ENCODE data around the gene TMEFF2. TPM values are rescaled to one million over a fixed set of nuclear protein-coding genes. Genes with fewer than 3 reads are reported as not detected.
A peak's percentile ranks its signal among the peaks of the same experiment; 100 is the strongest.

TMEFF2 gene
- total and polyA plus RNA-seq, 4 donors, result 0.08 TPM; not detected in 3

DNA sequence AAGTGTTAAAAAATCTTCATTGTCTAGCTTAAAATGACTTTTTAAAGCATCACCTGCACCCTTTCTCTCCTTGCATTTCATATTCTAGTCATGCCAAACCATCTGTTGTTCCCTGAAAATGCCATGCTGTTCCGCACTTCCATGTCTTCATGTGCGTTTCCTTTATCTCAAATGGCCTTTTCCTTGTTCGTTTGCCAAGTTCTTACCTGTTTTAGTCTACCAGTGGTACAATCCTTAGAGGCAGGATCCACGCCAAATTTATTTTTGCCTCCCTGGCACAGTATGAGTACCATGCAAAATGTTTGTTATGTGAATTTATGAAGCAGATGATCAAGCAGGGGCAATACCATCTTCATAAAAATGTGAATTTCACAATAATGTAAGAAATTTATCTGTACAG lies 37.0 kb downstream of the TMEFF2 start:
- no peaks in the 10 kb centered on the region for H3K9me3 ChIP-seq (ENCODE audit: control insufficient read depth in 4 of 4, low read length in 3 of 4)
- no peak overlapping the region for H3K27ac ChIP-seq (ENCODE audit: low read depth in 1 of 2, low read length in 2 of 2)
- TF ChIP-seq FOXA1 (IDR thresholded peaks at IDR 0.05), result no peak
- no peak for TF ChIP-seq NR2F2 (IDR thresholded peaks at IDR 0.05)
- no peak for TF ChIP-seq FOXA2 (IDR thresholded peaks at IDR 0.05)
- TF ChIP-seq, protein P1, sequence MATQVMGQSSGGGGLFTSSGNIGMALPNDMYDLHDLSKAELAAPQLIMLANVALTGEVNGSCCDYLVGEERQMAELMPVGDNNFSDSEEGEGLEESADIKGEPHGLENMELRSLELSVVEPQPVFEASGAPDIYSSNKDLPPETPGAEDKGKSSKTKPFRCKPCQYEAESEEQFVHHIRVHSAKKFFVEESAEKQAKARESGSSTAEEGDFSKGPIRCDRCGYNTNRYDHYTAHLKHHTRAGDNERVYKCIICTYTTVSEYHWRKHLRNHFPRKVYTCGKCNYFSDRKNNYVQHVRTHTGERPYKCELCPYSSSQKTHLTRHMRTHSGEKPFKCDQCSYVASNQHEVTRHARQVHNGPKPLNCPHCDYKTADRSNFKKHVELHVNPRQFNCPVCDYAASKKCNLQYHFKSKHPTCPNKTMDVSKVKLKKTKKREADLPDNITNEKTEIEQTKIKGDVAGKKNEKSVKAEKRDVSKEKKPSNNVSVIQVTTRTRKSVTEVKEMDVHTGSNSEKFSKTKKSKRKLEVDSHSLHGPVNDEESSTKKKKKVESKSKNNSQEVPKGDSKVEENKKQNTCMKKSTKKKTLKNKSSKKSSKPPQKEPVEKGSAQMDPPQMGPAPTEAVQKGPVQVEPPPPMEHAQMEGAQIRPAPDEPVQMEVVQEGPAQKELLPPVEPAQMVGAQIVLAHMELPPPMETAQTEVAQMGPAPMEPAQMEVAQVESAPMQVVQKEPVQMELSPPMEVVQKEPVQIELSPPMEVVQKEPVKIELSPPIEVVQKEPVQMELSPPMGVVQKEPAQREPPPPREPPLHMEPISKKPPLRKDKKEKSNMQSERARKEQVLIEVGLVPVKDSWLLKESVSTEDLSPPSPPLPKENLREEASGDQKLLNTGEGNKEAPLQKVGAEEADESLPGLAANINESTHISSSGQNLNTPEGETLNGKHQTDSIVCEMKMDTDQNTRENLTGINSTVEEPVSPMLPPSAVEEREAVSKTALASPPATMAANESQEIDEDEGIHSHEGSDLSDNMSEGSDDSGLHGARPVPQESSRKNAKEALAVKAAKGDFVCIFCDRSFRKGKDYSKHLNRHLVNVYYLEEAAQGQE (IDR thresholded peaks at IDR 0.05), result no peak
- no peak for TF ChIP-seq HNF4A (conservative IDR thresholded peaks at IDR 0.05)
- TF ChIP-seq EGR1 (IDR thresholded peaks at IDR 0.05; ENCODE audit: low read depth in 2 of 2), result no peak
- H3K9ac ChIP-seq (ENCODE audit: low read depth in 1 of 2, low read length in 2 of 2), result no peak overlapping the region
- no peak overlapping the region for H3K4me3 ChIP-seq (ENCODE audit: low read depth in 1 of 3, low read length in 3 of 3)
- WGBS, result 94% methylated on average over 4 of the region's 4 CpGs
- no peaks in the 10 kb centered on the region for H3K36me3 ChIP-seq (ENCODE audit: control insufficient read depth in 4 of 4, insufficient read depth in 3 of 4, low read depth in 1 of 4, low read length in 3 of 4)
- no peaks in the 10 kb centered on the region for H3K27me3 ChIP-seq (ENCODE audit: control insufficient read depth in 4 of 4, insufficient read depth in 4 of 4, low read length in 3 of 4)
- H3K4me1 ChIP-seq (ENCODE audit: control insufficient read depth in 4 of 4, insufficient read depth in 4 of 4, low read length in 3 of 4), result peaks cover 0 to 4% (median 0%) of the 10 kb centered on the region in 4 donors
- no peak for DNase-seq (ENCODE audit: low spot score)

DNA sequence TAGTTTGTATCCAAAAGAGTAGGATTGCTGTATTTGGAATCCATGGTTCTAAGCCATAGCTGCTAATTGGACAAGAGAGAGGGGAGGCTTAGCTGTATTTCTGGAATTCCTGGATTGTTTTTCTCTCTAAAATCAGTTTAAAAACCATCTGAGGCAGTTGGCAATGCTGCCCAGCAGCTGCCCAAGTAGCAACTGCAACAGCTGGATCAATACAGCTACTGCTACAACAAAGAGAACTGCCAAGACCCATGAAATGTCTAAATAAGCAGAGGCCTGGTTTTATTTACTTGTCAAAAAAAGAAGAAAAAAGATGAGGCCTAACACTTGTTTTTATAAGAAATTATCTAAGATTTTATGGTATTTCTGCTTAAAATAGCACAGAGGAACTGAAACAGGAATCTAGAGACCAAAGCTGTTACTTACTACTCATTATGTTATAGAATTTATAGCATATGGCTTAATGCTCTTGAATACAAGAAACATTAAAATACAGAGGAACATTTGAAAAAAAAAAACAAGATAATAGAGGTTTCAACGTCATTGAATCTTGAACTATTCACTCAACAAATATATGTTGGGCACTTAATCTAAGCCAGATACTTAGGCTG lies 39.1 kb downstream of the TMEFF2 start:
- H3K36me3 ChIP-seq (ENCODE audit: control insufficient read depth in 4 of 4, insufficient read depth in 3 of 4, low read depth in 1 of 4, low read length in 3 of 4), result no peaks in the 10 kb centered on the region
- peaks cover 0 to 4% (median 0%) of the 10 kb centered on the region in 4 donors for H3K4me1 ChIP-seq (ENCODE audit: control insufficient read depth in 4 of 4, insufficient read depth in 4 of 4, low read length in 3 of 4)
- no peak overlapping the region for H3K9ac ChIP-seq (ENCODE audit: low read depth in 1 of 2, low read length in 2 of 2)
- WGBS, result 41% methylated on average over 1 of the region's 1 CpG
- no peak for DNase-seq (ENCODE audit: low spot score)
- H3K27me3 ChIP-seq (ENCODE audit: control insufficient read depth in 4 of 4, insufficient read depth in 4 of 4, low read length in 3 of 4), result no peaks in the 10 kb centered on the region
- no peaks in the 10 kb centered on the region for H3K9me3 ChIP-seq (ENCODE audit: control insufficient read depth in 4 of 4, low read length in 3 of 4)
- H3K4me3 ChIP-seq (ENCODE audit: low read depth in 1 of 3, low read length in 3 of 3), result no peak overlapping the region
- TF ChIP-seq, protein P2, sequence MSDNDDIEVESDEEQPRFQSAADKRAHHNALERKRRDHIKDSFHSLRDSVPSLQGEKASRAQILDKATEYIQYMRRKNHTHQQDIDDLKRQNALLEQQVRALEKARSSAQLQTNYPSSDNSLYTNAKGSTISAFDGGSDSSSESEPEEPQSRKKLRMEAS (IDR thresholded peaks at IDR 0.05), result no peak
- peak in 1 of 2 donors; percentile 6 for TF ChIP-seq RAD21 (IDR thresholded peaks at IDR 0.05)
- H3K27ac ChIP-seq (ENCODE audit: low read depth in 1 of 2, low read length in 2 of 2), result no peak overlapping the region

DNA sequence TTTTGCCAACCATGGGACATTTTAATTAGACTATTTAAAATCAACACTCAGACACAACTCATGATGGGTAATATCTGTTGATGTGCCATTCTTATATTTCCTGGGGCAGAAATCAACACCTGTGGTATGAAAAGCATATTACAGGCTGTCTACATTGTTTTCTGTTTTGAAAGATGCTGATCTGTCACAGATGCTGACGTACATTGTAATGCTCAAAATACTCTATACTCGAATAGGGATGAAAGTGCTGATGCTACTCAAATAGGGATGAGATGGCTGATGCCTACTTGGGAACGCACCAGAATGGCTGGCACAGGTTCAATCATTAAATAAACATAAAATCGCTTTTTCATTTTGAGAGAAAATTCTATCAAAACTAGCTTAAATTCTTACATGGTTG lies 41.2 kb downstream of the TMEFF2 start:
- H3K9me3 ChIP-seq (ENCODE audit: control insufficient read depth in 4 of 4, low read length in 3 of 4), result no peaks in the 10 kb centered on the region

More for the DNA sequence above, 41.2 kb downstream of the TMEFF2 start:
- WGBS, result 90% methylated on average over 4 of the region's 4 CpGs
- Histone ChIP-seq H3K27ac (ENCODE audit: low read depth in 1 of 2, low read length in 2 of 2) (no peak overlapping the region), H3K27me3 (ENCODE audit: control insufficient read depth in 4 of 4, insufficient read depth in 4 of 4, low read length in 3 of 4) (no peaks in the 10 kb centered on the region), H3K4me3 (ENCODE audit: low read depth in 1 of 3, low read length in 3 of 3) (no peak overlapping the region), H3K36me3 (ENCODE audit: control insufficient read depth in 4 of 4, insufficient read depth in 3 of 4, low read depth in 1 of 4, low read length in 3 of 4) (no peaks in the 10 kb centered on the region), H3K9ac (ENCODE audit: low read depth in 1 of 2, low read length in 2 of 2) (no peak overlapping the region), H3K4me1 (ENCODE audit: control insufficient read depth in 4 of 4, insufficient read depth in 4 of 4, low read length in 3 of 4) (peaks cover 0 to 12% (median 7%) of the 10 kb centered on the region in 4 donors)
- TF ChIP-seq EGR1 (IDR thresholded peaks at IDR 0.05; ENCODE audit: low read depth in 2 of 2) (no peak), FOXA2 (IDR thresholded peaks at IDR 0.05) (no peak), SP1 (IDR thresholded peaks at IDR 0.05) (no peak), TAF1 (conservative IDR thresholded peaks at IDR 0.05) (no peak), YY1 (IDR thresholded peaks at IDR 0.05) (no peak), RAD21 (IDR thresholded peaks at IDR 0.05) (no peak), HNF4A (conservative IDR thresholded peaks at IDR 0.05) (no peak), NR2F2 (IDR thresholded peaks at IDR 0.05) (no peak), RXRA (IDR thresholded peaks at IDR 0.05) (no peak), JUND (IDR thresholded peaks at IDR 0.05) (no peak), FOXA1 (IDR thresholded peaks at IDR 0.05) (no peak), GABPA (IDR thresholded peaks at IDR 0.05 in 1 of 2, conservative IDR thresholded peaks at IDR 0.05 in 1 of 2) (no peak), HNF4G (IDR thresholded peaks at IDR 0.05) (no peak)
- TF ChIP-seq, protein P3, sequence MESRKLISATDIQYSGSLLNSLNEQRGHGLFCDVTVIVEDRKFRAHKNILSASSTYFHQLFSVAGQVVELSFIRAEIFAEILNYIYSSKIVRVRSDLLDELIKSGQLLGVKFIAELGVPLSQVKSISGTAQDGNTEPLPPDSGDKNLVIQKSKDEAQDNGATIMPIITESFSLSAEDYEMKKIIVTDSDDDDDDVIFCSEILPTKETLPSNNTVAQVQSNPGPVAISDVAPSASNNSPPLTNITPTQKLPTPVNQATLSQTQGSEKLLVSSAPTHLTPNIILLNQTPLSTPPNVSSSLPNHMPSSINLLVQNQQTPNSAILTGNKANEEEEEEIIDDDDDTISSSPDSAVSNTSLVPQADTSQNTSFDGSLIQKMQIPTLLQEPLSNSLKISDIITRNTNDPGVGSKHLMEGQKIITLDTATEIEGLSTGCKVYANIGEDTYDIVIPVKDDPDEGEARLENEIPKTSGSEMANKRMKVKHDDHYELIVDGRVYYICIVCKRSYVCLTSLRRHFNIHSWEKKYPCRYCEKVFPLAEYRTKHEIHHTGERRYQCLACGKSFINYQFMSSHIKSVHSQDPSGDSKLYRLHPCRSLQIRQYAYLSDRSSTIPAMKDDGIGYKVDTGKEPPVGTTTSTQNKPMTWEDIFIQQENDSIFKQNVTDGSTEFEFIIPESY (IDR thresholded peaks at IDR 0.05), result no peak
- TF ChIP-seq, protein P2 (IDR thresholded peaks at IDR 0.05), result no peak
- TF ChIP-seq, protein P4, sequence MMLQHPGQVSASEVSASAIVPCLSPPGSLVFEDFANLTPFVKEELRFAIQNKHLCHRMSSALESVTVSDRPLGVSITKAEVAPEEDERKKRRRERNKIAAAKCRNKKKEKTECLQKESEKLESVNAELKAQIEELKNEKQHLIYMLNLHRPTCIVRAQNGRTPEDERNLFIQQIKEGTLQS (IDR thresholded peaks at IDR 0.05), result no peak
- TF ChIP-seq, protein P1 (IDR thresholded peaks at IDR 0.05), result no peak
- DNase-seq (ENCODE audit: low spot score), result no peak
